GM23248 (cell line): ENCODE results near the gene STMN1.

Source experiments
- EZH2 ChIP-seq: fragments of 200-600 bp; sonication (generic); IDR thresholded peaks from 2 replicates; pipeline ENCODE4 v1.6.1; 2018; ENCODE audit warnings: antibody characterized with exemption, mild to moderate bottlenecking; ENCODE audit not compliant: insufficient read depth, poor library complexity, severe bottlenecking
- EZH2phosphoT487 ChIP-seq: fragments of 200-600 bp; sonication (generic); IDR thresholded peaks from 2 replicates; pipeline ENCODE4 v1.6.1; 2018; ENCODE audit warnings: antibody characterized with exemption, moderate library complexity, mild to moderate bottlenecking, low read depth; ENCODE audit not compliant: insufficient read depth

DNA sequence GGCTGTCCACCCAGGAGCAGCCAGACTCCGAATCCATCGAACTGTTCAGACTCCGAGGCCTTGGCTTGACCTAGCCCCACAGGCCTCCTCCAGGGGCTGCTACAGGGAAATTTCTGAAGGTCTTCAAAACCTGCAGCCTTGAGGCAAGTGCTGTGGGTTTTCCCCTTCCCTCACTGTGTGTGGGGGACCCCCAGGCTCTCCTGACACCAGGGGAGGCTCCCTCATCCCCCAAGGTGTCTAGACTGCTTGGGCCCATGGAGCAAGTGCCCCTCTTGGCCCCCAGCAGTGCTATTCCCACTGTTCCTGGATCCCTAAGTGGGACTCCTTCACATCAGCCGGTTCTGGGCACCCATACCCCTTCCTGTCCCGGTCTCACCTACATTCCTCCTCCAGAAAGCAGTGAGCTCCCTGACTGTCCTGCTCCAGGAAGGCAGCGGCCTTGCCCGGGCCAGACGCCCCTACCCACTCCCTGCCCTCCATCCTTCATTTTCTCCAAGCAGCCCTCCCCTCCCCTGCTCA is 31.5 kb downstream of the STMN1 start:
- TF ChIP-seq EZH2 (no peak), EZH2phosphoT487 (no peak)
